Skin of body (tissue), 2 donors: ENCODE measurements around the gene EEF1G. TPM values are rescaled to one million over a fixed set of nuclear protein-coding genes. Genes with fewer than 3 reads are reported as not detected.
"Not testable (repeated sequence)": the region's sequence is repeated elsewhere in the genome, so short reads cannot be mapped to it uniquely, and the experiment has no call there.

Experiments
- DNase-seq: peaks from one replicate; lab custom pipeline; 2025; lab: John Stamatoyannopoulos, UW
- total RNA-seq: library from RNA; depleted of rRNA; stranded (reverse); fragments of >200 nt; gene quantifications from one replicate; pipeline ENCODE4 v1.2.3, GENCODE V29; 2014

EEF1G gene
- total RNA-seq, 1 donor from 2014 or later, result 1,310 TPM

GRCh38 chr11:62603072-62603408 is 29.3 kb upstream of the EEF1G start:
- DNase-seq, result peak; percentile 28

GRCh38 chr11:62602141-62603071 is 28.7 kb upstream of the EEF1G start:
- peak; percentile 57 for DNase-seq

GRCh38 chr11:62601372-62602140 is 27.9 kb upstream of the EEF1G start, which contains the start of gene MTA2:
TSS of gene MTA2 (minus strand) at chr11:62601865. CDS start at chr11:62601450, 415 bp downstream.
- peak; percentile 99 for DNase-seq

GRCh38 chr11:62601122-62601371 is 27.4 kb upstream of the EEF1G start:
- DNase-seq, result no peak

- no peak for DNase-seq
Observed at GRCh38 chr11:62600367-62601121, 26.9 kb upstream of the EEF1G start.

- no peak for DNase-seq
Observed at GRCh38 chr11:62599901-62600300, 26.2 kb upstream of the EEF1G start.

GRCh38 chr11:62599069-62599696 is 25.5 kb upstream of the EEF1G start:
- DNase-seq, result peak; percentile 98

GRCh38 chr11:62595124-62595523 is 21.4 kb upstream of the EEF1G start:
- no peak for DNase-seq

- no peak for DNase-seq
Observed at GRCh38 chr11:62593434-62594044, 19.8 kb upstream of the EEF1G start.

- DNase-seq, result no peak
Observed at GRCh38 chr11:62592989-62593421, 19.3 kb upstream of the EEF1G start.

GRCh38 chr11:62592146-62592815 is 18.6 kb upstream of the EEF1G start:
- no peak for DNase-seq

GRCh38 chr11:62591448-62592145 is 17.9 kb upstream of the EEF1G start, which contains the start of gene TUT1:
TSS of gene TUT1 (minus strand) at chr11:62591523. CDS start at chr11:62591485, 38 bp downstream.
- peak; percentile 99 for DNase-seq

GRCh38 chr11:62588966-62589637 is 15.4 kb upstream of the EEF1G start:
- DNase-seq, result no peak

- DNase-seq, result not testable (repeated sequence)
Observed at GRCh38 chr11:62585356-62585755, 11.7 kb upstream of the EEF1G start.

- DNase-seq, result not testable (repeated sequence)
Observed at GRCh38 chr11:62581735-62582134, 8.0 kb upstream of the EEF1G start.

GRCh38 chr11:62580959-62581715 is 7.4 kb upstream of the EEF1G start:
- DNase-seq, result no peak

- DNase-seq, result no peak
Observed at GRCh38 chr11:62579252-62579651, 5.6 kb upstream of the EEF1G start.

GRCh38 chr11:62578541-62578940 is 4.8 kb upstream of the EEF1G start:
- no peak for DNase-seq
